GM06990 (cell line): ENCODE measurements around the gene TEX55.

Experiments
- DNase-seq: peaks from one replicate; pipeline ENCODE4 v3.0.0-alpha.2; 2011; ENCODE audit not compliant: insufficient read length; ENCODE audit errors: extremely low read depth
- H3K27me3 ChIP-seq: replicated peaks from 2 replicates; pipeline ENCODE4 v1.6.0; 2011; ENCODE audit warnings: low read length; ENCODE audit not compliant: control insufficient read depth, insufficient read depth
- H3K36me3 ChIP-seq: 2 replicates; pipeline ENCODE4 v1.5.1; 2011; ENCODE audit warnings: low read length; ENCODE audit not compliant: control insufficient read depth, insufficient read depth
- H3K4me3 ChIP-seq: replicated peaks from 2 replicates; pipeline ENCODE4 v1.5.1; 2011; ENCODE audit warnings: low read depth, mild to moderate bottlenecking, control low read depth, low read length
- CTCF ChIP-seq: IDR thresholded peaks from 2 replicates; pipeline ENCODE4 v1.5.1; 2011; ENCODE audit warnings: low read length, control low read depth, mild to moderate bottlenecking, inconsistent platforms; ENCODE audit not compliant: insufficient read depth, poor library complexity, severe bottlenecking

The TEX55 gene

GRCh38 chr3:119170821-119171220, 24.9 kb downstream of the TEX55 start:
- no peak for TF ChIP-seq CTCF
- no peak overlapping the region for H3K4me3 ChIP-seq

GRCh38 chr3:119173325-119173724, 27.4 kb downstream of the TEX55 start, which contains the start of gene UPK1B:
TSS of gene UPK1B (plus strand) at chr3:119173598. CDS start at chr3:119186742, 13,144 bp downstream.
- Histone ChIP-seq H3K27me3 (no peaks in the 10 kb centered on the region; the same call in 1 of the 2 replicates), H3K4me3 (no peak within 1 kb of the TSS), H3K36me3 (no peaks in the 10 kb centered on the region)
- DNase-seq: no peak
- no peak for TF ChIP-seq CTCF

More at GRCh38 chr3:119170821-119171220, 24.9 kb downstream of the TEX55 start:
- no peak for DNase-seq
- no peaks in the 10 kb centered on the region; the same call in 1 of the 2 replicates for H3K27me3 ChIP-seq
- no peaks in the 10 kb centered on the region for H3K36me3 ChIP-seq

GRCh38 chr3:119175872-119176756, 30.1 kb downstream of the TEX55 start:
- H3K4me3 ChIP-seq: no peak overlapping the region
- no peaks in the 10 kb centered on the region; the same call in 1 of the 2 replicates for H3K27me3 ChIP-seq
- H3K36me3 ChIP-seq: no peaks in the 10 kb centered on the region
- TF ChIP-seq CTCF: no peak
- DNase-seq: no peak

GRCh38 chr3:119176778-119177177, 30.8 kb downstream of the TEX55 start:
- H3K27me3 ChIP-seq: no peaks in the 10 kb centered on the region; the same call in 1 of the 2 replicates
- H3K4me3 ChIP-seq: no peak overlapping the region
- no peak for DNase-seq
- H3K36me3 ChIP-seq: no peaks in the 10 kb centered on the region
- no peak for TF ChIP-seq CTCF

GRCh38 chr3:119177321-119177720, 31.4 kb downstream of the TEX55 start:
- Histone ChIP-seq H3K4me3 (no peak overlapping the region), H3K27me3 (no peaks in the 10 kb centered on the region; the same call in 1 of the 2 replicates), H3K36me3 (no peaks in the 10 kb centered on the region)
- TF ChIP-seq CTCF: no peak
- DNase-seq: no peak
